Omental fat pad (tissue), 4 donors: ENCODE results near the gene GIT2. TPM values are rescaled to one million over a fixed set of nuclear protein-coding genes. Genes with fewer than 3 reads are reported as not detected.
A peak's percentile ranks its signal among the peaks of the same experiment; 100 is the strongest.
"Not testable (repeated sequence)": the region's sequence is repeated elsewhere in the genome, so short reads cannot be mapped to it uniquely, and the experiment has no call there.

Source experiments
- ATAC-seq: fragments of 150-250 bp; one replicate; pipeline ENCODE4 v1.9.1; 2016; ENCODE audit warnings: mild to moderate bottlenecking, moderate library complexity; ENCODE audit not compliant: low FRiP score
- DNase-seq: peaks from one replicate; pipeline ENCODE4 v3.0.0-alpha.2; 2019; ENCODE audit warnings: low spot score
- CTCF ChIP-seq, 3 donors: fragments of 450-650 bp; IDR thresholded peaks; one replicate each; pipeline ENCODE4 v1.5.1; 2016 to 2017; ENCODE audit warnings: antibody characterized with exemption in 3 of 3, mild to moderate bottlenecking in 3 of 3, moderate library complexity in 2 of 3
- total RNA-seq, 4 donors: library from RNA; depleted of rRNA; stranded (reverse); fragments of >200 nt; gene quantifications; one replicate each; pipeline ENCODE4 v1.1.0, GENCODE V29; 2016

The GIT2 gene
- total RNA-seq, 4 donors from 2014 or later, result 28.7 to 77.2 (median 47.0) TPM

GRCh38 chr12:109892165-109892715 lies 103.9 kb downstream of the GIT2 start:
- DNase-seq (no peak), ATAC-seq (no peak)
- TF ChIP-seq CTCF (IDR thresholded peaks at IDR 0.05), result no peak

- not testable (repeated sequence) for ATAC-seq
Measured at GRCh38 chr12:109891731-109892130, 104.4 kb downstream of the GIT2 start.

GRCh38 chr12:109890620-109891170 lies 105.5 kb downstream of the GIT2 start:
- DNase-seq, result no peak
- TF ChIP-seq CTCF (IDR thresholded peaks at IDR 0.05), result no peak
- ATAC-seq, result no peak

More at GRCh38 chr12:109891731-109892130, 104.4 kb downstream of the GIT2 start:
- not testable (repeated sequence) for DNase-seq

- TF ChIP-seq CTCF (IDR thresholded peaks at IDR 0.05), result no peak
- no peak for DNase-seq
- peak; percentile 92 for ATAC-seq
Measured at GRCh38 chr12:109888179-109889020, 107.8 kb downstream of the GIT2 start.

GRCh38 chr12:109885616-109886015 lies 110.6 kb downstream of the GIT2 start:
- ATAC-seq, result no peak
- no peak for DNase-seq
- no peak for TF ChIP-seq CTCF (IDR thresholded peaks at IDR 0.05)

- TF ChIP-seq CTCF (IDR thresholded peaks at IDR 0.05), result no peak
- no peak for ATAC-seq
- DNase-seq, result no peak
Measured at GRCh38 chr12:109883461-109883860, 112.7 kb downstream of the GIT2 start.

- no peak for TF ChIP-seq CTCF (IDR thresholded peaks at IDR 0.05)
- no peak for DNase-seq
- no peak for ATAC-seq
Measured at GRCh38 chr12:109881752-109882151, 114.4 kb downstream of the GIT2 start.
